Calu3 (cell line): ENCODE measurements around the gene FGFBP2. TPM values are rescaled to one million over a fixed set of nuclear protein-coding genes. Genes with fewer than 3 reads are reported as not detected.

Experiments used
- BruUV-seq: library from RNA; stranded (reverse); fragments of 400-500 nt; replicated peaks from 2 replicates; lab custom pipeline; 2021; lab: Mats Ljungman, UMichigan
- CTCF ChIA-PET: fragments of 300-600 bp; sonication (Branson Sonifier 250); formaldehyde crosslinking; loops from one replicate; lab custom pipeline; 2022; ENCODE audit warnings: antibody characterized with exemption; lab: Charles Lee
- DNase-seq: peaks from one replicate; pipeline ENCODE4 v3.0.0; 2022
- H3K27ac Mint-ChIP-seq: one replicate; pipeline ENCODE4 v1.8.0; 2022; ENCODE audit warnings: mixed read lengths; ENCODE audit not compliant: unreplicated experiment
- H3K27me3 Mint-ChIP-seq: one replicate; pipeline ENCODE4 v1.8.0; 2022; ENCODE audit warnings: mixed read lengths; ENCODE audit not compliant: unreplicated experiment
- H3K36me3 Mint-ChIP-seq: one replicate; pipeline ENCODE4 v1.8.0; 2022; ENCODE audit warnings: mild to moderate bottlenecking, moderate library complexity, mixed read lengths; ENCODE audit not compliant: insufficient read depth, unreplicated experiment
- H3K4me1 Mint-ChIP-seq: one replicate; pipeline ENCODE4 v1.8.0; 2022; ENCODE audit warnings: mild to moderate bottlenecking, low read depth, mixed read lengths; ENCODE audit not compliant: unreplicated experiment
- H3K4me3 Mint-ChIP-seq: one replicate; pipeline ENCODE4 v1.8.0; 2022; ENCODE audit warnings: mild to moderate bottlenecking, low read depth, moderate library complexity, mixed read lengths; ENCODE audit not compliant: unreplicated experiment
- H3K9me3 Mint-ChIP-seq: one replicate; pipeline ENCODE4 v1.8.0; 2022; ENCODE audit warnings: low read depth, mixed read lengths; ENCODE audit not compliant: unreplicated experiment
- CTCF ChIP-seq: fragments of 200-600 bp; IDR thresholded peaks from one replicate; pipeline ENCODE4 v1.8.0; 2022; ENCODE audit warnings: antibody characterized with exemption; ENCODE audit not compliant: unreplicated experiment
- intact Hi-C: fragments of 100-400 bp; cut with micrococcal nuclease; formaldehyde crosslinking; loops from one replicate; pipeline ENCODE4 v1.10.0; 2022; ENCODE audit not compliant: unreplicated experiment
- total RNA-seq: library from RNA; stranded (reverse); gene quantifications from 2 replicates; pipeline ENCODE4 v1.2.3, GENCODE V29; 2022

The FGFBP2 gene
- total RNA-seq, 1 experiment from 2014 or later: not detected

GRCh38 chr4:15996773-15997172, 33.8 kb upstream of the FGFBP2 start:
- no peaks in the 10 kb centered on the region for H3K9me3 Mint-ChIP-seq
- no TSS peak for BruUV-seq
- CTCF ChIA-PET: no interaction called here
- H3K27me3 Mint-ChIP-seq: no peaks in the 10 kb centered on the region
- H3K4me1 Mint-ChIP-seq: no peaks in the 10 kb centered on the region
- H3K27ac Mint-ChIP-seq: no peak overlapping the region
- TF ChIP-seq CTCF: no peak
- no peak overlapping the region for H3K4me3 Mint-ChIP-seq
- DNase-seq: no peak
- no peaks in the 10 kb centered on the region for H3K36me3 Mint-ChIP-seq
- intact Hi-C loops: no loop called here

- Mint-ChIP-seq H3K4me3 (no peak overlapping the region), H3K36me3 (no peaks in the 10 kb centered on the region)
Measured at GRCh38 chr4:15995826-15996225, 32.9 kb upstream of the FGFBP2 start.

DNA sequence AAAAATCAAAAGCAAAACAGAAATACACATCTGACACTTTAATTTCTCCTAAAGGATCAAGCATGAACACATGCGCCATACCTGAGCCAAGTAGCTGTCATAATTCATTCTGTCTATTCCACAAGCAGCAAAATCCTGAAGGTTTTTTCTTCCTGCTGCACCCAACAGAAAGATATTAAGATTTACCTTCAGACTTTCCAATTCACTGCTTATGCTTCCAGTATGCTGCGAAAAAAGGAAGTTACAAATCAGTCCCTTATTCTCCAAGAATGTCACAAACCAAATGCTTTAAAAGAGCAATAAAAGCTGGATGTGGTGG, 29.2 kb upstream of the FGFBP2 start:
- DNase-seq: no peak
- Mint-ChIP-seq H3K27me3 (no peaks in the 10 kb centered on the region), H3K4me1 (no peaks in the 10 kb centered on the region), H3K4me3 (no peak overlapping the region), H3K9me3 (no peaks in the 10 kb centered on the region), H3K36me3 (no peaks in the 10 kb centered on the region), H3K27ac (no peak overlapping the region)
- BruUV-seq: no TSS peak
- CTCF ChIA-PET: no interaction called here
- TF ChIP-seq CTCF: no peak
- intact Hi-C loops: no loop called here

More at GRCh38 chr4:15995826-15996225, 32.9 kb upstream of the FGFBP2 start:
- no peak for DNase-seq
- intact Hi-C loops: no loop called here
- CTCF ChIA-PET: no interaction called here
- Mint-ChIP-seq H3K4me1 (no peaks in the 10 kb centered on the region), H3K9me3 (no peaks in the 10 kb centered on the region), H3K27me3 (no peaks in the 10 kb centered on the region), H3K27ac (no peak overlapping the region)
- no TSS peak for BruUV-seq
- no peak for TF ChIP-seq CTCF

DNA sequence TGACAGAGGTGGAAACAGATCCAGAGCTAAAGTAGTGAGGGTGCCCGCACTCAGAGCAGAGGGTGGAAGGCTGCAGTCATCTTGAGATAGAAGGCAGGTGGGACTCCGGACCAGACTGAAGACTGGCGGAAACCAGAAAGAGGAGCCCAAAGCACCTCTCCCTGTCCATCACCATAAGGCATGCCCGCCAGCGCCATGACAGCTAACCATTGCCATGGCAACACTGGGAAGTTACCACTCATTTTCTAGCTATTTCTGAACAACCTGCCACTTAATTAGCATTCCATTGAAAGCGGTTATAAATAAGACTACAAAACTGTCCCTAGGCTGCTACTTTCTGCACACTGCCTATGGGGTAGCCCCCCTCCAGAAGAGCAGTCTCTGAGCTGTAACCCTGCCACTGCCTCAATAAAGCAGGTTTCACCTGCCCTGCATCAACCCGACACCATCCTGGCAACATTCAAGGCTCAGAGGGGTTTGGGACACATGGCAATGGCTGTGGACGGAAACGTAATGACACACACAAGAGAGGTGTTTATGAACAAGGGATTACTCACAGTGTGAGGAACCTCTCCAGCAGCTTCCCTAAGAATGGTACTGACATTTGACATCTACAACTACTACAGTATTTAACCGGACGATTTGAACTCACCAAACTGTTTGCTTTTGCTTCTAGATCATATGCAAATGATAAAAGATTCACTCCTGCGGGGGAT, 27.8 kb upstream of the FGFBP2 start:
- Mint-ChIP-seq H3K36me3 (no peaks in the 10 kb centered on the region), H3K4me3 (no peak overlapping the region), H3K27me3 (no peaks in the 10 kb centered on the region), H3K9me3 (no peaks in the 10 kb centered on the region), H3K4me1 (no peaks in the 10 kb centered on the region), H3K27ac (no peak overlapping the region)
- CTCF ChIA-PET: no interaction called here
- TF ChIP-seq CTCF: no peak
- intact Hi-C loops: no loop called here
- DNase-seq: no peak
- BruUV-seq: no TSS peak
